GM18870 (cell line): ENCODE data around the gene LGALS3BP.
"Not testable (repeated sequence)": the region's sequence is repeated elsewhere in the genome, so short reads cannot be mapped to it uniquely, and the experiment has no call there.

Experiments used
- ATAC-seq: cut with Tn5 transposase; IDR thresholded peaks from one replicate; pipeline ENCODE4 v1.9.1; 2021; ENCODE audit warnings: moderate library complexity; ENCODE audit not compliant: unreplicated experiment

LGALS3BP gene

DNA sequence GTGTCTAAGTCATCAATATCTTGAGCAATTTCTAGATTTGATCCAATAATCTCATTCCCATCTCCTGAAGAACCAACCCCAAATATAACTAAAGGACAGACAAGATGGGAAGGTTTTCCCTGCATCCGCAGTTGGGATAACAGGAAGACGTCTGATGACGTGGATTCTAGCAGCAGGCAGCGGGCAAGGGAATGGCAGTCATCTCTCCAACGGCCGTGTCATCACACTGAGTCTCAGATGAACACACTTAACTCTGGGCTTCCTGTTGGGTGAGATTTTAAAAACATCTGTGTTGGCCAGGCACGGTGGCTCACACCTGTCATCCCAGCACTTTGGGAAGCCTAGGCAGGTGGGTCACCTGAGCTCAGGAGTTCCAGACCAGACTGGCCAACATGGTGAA lies 33.6 kb downstream of the LGALS3BP start:
- no peak for ATAC-seq

DNA sequence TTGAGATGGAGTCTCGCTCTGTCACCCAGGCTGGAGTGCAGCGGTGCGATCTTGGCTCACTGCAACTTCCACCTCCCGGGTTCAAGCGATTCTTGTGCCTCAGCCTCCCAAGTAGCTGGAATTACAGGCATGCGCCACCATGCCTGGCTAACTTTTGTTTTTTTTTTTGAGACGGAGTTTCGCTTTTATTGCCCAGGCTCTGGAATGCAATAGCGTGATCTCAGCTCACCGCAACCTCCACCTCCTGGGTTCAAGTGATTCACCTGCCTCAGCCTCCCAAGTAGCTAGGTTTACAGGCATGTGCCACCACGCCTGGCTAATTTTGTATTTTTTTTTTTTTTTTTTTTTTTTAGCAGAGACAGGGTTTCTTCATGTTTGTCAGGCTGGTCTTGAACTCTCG lies 34.3 kb downstream of the LGALS3BP start:
- not testable (repeated sequence) for ATAC-seq

DNA sequence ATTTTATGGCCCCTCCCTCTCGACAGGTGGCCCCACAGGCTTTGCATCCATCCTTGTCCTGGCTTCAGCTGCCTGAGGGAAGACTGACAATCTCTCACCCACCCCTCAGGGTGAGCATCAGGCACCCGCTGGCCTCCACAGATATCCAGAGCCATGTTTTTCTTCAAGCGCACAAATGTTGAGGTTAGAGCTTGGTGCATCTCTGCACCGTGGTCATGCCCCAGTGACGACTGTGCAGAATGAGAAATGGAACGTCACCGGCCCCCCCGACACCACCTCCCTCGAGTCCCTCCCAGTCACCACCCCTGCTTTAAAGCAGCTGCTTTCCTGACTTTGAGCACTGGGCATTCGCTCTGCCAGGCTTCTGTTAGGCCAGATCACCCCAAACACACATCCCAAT lies 34.8 kb downstream of the LGALS3BP start:
- no peak for ATAC-seq

DNA sequence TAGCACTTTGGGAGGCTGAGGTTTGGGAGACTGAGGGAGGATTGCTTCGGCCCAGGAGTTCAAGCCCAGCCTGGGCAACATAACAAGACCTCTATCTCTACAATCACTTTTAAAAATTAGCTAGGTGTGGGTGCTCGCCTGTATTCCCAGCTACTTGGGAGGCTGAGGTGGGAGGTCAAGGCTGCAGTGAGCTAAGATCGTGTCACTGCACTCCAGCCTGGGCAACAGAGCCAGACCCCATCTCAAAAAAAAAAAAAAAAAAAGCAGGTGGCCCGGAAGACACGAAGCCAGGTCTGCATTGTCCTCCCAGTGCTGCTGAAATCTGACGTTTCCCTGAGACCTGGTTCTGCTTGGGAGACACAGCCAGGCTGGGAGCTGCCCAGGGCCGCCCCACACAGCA lies 35.7 kb downstream of the LGALS3BP start:
- ATAC-seq = no peak

DNA sequence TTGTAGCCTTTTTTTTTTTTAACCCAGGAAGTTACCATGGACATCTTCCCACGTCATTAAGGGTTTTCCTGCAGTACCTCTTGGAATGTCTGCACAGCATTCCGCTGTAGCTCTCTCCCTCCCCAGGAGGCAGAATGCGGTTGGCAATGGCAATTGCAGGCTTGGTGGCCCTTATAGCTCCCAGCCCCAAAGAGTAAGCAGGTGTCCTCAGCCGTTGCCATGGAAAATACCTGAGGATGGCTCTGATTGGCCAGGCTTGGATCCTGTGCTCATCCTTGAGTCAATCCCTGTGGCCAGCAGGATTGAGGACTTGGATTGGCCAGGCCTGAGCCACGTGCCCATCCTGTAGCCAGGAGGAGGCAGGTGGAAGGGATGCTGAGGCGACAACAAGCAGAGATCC lies 39.0 kb downstream of the LGALS3BP start:
- no peak for ATAC-seq

DNA sequence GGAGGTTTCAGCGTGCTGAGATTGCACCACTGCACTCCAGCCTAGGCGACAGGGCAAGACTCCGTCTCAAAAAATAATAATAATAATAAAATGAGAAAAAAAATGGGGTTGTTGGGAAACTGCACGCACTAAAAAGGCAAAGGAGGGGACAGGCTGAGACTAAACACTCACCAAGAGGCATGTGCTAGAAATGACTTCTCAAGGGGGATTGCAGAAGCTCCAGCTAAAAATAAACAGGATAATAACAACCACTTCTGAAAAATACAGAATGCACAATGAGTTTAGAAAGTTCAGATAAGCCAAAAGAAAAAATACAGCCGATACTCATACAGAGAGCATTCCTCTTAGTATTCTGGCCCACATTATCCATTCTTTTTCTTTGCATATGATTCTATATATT lies 39.5 kb downstream of the LGALS3BP start:
- ATAC-seq = no peak

DNA sequence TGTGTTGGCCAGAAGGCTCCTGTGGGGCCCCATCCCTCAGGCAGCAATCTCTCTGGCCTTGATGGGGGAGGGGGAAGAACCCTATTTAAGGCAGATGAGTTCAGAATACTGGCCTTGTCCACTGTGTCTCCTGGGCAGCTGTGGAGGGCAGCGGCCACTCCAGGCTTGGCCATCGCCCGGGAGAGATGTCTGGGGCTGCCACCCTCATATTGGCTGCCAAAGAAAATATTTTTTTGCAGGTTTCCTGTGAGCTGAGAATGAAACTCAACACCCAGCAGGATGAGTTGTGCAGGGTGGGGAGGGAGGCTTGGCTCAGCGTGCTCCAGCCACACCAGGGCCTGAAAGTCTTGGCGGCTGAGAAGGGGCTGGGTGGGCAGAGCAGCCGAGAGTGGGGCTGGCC lies 40.1 kb downstream of the LGALS3BP start:
- ATAC-seq = no peak

DNA sequence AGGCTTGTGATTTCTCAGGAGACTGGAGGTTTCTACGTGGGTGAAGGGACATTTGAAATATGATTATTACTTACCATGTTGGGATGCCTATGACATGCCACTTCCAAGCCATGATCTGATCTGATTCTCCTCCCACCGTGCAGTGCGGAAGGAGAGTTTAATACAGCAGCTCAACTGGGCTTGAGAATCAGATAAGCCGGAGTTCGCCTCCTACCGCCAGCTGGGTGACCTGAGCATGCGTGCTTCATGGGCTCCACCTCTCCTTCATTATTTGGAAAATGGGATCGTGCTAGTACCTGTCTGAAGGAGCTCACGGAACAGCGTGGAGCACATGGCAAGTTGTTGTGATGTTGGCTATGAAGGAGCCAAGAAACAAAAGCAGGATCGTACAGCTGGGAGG lies 42.2 kb downstream of the LGALS3BP start:
- no peak for ATAC-seq

DNA sequence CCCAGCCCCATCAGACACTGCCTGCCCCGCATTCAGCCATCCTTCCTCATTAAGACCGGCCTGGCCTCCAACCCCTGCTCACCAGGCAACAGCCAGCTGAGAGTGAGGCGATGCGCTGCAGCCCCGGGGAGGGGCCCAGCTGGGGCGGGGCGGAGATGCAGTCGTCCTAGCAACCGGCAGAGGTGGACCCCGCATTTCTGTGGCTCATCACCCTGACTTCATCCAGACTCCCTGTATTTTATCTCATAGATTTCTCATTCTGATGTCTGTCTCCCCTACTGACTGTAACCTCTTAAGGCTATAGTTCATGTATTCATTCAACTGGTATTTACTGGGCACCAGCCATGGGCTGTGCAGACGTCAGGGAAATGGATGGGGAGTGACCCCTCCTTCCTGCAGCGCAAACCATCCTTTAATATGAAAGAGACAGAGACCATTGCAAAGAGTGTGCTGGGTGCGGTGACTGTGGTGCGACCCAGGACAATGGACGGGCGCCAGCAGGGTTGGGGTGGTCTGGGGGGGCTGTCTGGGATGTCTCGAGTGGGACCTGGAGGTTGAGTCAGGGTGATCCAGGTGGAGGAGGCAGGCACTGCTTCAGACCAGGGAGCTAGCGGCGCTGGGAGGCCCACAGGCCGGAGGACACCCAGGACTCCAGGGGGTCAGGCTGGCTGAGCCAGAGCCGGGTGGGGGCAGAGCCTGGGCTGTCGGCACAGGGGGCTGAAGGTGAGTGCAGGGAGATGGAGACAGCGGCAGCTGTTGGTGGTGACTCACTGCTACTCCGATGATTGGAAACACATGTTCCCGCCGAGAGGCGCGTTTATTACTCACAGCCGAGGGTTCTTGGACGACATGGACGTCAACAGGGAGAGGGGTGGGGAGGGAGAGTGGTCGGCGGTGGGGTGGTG lies 44.1 kb downstream of the LGALS3BP start:
- no peak for ATAC-seq

DNA sequence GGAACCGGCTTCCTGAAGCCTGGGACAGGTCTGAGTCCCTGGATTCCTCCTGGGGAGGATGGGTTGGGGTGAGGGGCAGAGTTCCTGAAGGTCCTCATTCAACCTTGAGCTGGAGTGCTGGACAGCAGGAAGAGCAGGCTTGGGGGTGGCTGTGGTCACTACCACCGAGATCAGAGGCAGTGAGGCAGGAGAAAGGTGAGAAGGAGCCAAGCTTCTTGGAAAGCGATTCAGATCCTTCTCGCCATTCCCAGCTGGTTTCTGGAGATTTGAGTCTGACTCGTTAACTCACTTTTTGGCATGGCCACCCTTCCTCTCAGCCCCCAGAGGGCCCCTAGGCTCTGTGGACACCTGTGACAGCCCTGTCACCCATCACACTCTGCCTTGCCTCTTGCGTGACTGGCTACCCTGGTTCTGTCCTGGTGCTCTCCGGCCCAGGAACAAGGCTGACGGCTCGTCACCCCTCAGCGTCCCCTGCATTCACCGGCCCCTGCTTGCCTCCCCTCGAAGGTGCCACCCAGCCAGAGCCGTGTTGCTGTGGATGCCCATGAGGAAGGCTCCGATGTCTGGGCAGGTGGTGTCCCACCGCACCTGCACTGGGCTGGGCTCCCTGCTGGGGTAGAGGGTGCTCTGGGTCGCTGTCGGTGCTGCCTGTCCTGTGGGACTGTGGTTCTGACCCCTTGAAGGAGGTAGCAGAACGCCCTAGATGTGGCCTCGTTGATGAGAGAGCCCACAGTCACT lies 44.9 kb downstream of the LGALS3BP start:
- ATAC-seq = no peak

DNA sequence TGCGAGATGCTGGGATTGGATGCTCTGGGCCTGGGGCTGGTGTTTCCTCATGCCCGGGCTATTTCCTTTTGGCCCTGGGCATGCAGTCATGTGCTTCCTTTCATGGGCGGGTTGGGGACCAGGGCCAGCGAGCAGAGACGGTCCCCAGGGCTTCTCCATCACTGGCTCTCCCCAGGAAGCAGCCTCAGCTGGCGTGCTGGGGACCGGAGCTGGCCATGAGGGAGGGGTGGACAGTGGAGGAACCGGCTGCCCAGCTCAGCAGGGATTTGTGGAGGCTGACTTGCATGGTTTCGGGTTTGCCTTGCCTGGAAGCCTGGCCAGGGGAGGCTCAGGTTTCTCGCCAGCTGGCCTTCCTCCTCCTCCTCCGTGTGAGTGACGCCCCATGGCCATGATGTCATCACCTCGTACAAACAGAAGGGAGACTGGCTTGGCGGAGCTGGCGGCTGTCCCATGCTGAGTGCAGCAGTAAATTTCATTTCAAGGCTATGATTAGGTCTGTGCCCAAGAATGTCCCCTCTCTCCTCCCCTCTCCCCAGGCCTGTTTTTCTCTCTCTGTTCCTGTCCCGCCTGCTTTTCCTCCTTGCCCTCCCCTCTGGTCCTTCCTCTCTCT lies 45.7 kb downstream of the LGALS3BP start:
- no peak for ATAC-seq

DNA sequence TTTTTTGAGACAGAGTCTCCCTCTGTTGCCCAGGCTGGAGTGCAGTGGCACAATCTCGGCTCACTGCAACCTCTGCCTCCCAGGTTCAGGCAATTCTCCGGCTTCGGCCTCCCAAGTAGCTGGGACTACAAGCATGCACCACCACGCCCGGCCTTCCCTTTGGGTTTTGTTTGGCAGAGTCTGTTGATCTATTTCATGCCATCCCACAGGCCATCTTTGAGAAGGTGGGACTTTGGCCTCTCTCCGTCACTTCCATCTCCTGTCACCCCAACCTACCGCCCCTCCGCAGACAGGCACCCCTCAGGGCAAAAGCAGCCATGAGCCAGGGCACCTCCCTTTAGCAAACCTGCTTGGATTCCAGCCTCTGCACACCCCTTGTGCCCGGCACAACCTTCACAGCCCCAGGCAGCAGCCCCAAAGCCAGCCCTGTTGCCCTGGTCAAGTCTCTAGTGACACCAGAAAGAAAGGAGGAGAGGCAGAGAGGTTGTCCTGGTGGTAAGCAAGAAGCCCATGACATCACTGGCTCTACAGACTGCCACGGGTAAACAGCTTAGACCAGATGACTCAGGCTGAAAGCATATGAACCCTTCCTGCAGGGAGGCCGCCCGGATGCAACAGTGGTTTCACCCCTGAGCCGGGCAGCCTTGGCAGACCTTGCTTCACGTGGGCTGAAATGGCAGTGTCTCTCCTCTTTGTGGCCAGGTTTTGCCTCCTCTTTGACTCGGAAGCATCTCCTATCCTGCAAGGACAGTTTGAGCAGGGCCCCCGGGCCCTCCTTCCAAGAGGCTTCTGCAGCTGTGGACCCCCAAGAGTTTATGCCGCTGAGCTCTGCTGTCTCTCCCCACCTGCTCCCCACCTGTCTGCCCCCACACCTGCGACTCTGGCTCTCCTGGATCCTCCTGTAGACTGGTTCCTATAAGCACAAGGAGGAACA lies 46.4 kb downstream of the LGALS3BP start:
- no peak for ATAC-seq

DNA sequence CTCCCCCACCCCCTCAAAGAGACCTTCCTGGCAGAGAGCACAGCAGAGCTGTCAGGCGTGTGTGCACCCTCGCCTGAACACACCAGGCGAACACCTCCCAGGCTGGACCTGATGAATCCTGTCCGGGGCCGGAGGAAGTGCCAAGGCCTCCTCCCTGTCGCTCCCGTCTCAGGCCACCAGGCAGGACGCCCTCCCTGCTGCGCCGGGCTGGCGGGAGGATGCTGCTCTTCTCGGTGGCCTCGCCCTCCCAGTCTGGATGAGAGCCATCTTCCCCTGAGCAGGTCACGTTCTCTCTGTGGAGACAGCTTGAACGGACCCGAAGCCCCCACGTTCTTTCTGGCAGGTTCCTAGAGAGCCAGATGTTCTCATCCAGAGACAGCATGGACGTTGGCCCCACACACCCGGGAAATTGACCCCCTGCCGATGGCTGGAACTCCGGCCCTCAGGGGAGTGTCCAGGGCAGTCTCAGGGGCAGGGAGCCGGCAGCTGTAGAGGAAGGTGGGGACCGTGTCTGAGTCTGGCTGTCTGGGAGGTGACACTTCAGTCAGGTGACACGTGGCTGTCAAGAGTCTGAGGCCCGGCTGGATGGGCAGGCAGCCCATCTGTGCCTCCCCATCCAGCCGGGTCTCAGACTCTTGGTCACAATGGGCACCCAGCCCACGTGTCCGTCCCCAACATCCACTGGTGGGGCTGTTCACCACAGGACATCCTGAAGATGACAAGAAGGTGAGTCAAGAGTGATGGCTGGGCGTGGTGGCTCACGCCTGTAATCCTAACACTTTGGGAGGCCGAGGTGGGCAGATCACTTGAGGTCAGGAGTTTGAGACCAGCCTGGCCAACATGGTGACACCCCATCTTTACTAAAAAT lies 49.6 kb downstream of the LGALS3BP start:
- no peak for ATAC-seq

DNA sequence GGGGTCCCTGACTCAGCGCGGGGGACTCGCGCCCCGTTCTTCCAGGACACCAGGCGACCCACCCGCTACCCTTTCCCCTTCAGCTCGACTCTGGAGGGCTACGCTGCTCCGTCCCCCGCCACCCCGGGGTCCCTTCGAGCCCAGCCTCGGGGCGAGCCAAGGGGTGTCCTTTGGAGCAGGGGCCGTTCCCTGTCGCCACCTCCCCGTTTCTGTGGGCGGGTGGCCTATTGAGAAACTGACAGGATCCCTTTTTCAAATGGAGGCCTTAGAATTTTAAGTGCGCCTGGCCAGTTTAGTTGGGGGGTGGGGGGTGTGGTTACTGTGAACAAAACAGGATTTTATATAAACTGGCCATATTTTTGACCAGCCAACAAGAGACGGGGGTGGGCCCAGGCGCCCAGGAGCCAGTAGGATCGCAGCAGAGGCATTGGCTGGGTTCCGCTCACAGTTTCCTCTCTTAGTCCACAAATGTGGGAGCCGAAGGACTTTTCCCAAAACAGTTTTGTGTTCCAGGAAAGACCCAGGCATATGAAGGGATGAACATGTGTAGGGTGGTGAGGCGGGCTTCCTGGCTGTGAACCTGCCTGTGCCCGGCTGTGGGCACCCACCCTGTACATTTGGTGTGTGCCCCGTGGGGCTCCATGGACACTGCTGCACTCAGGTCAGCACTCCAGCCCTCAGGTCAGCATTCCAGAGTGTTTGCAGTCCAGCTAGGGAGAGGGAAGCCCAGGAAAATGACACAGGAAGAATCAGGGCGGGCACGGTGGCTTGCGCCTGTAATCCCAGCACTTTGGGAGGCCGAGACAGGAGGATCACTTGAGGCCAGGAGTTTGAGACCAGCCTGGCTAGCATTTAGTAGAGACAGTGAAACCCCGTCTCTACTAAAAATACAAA lies 53.8 kb downstream of the LGALS3BP start:
- ATAC-seq = no peak

DNA sequence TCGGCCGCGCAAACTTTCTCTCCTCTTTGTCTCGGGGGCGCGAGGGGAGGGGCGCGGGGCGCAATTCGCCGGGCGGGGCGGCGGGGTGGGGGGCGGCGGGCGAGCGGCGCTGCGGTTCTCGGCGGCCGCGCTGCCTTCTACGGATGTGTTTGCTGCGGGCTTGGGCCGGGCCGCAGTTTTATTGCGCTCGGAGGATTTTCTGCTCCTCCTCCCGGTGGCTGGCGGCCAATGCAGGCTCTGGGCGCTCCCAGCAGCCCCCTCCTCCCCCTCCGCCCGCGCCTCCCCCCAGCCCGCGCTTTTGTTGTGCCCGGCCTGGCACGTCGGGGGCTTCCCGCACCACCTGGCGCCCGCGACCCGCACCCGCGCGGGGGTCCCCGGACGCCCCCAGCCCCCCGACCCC lies 54.5 kb downstream of the LGALS3BP start, which contains the start of gene TIMP2:
Gene TIMP2, minus strand, starts transcription at position 154 of the 400 bp plus-strand sequence. CDS start 299 bp downstream, outside the sequence.
- no peak for ATAC-seq

DNA sequence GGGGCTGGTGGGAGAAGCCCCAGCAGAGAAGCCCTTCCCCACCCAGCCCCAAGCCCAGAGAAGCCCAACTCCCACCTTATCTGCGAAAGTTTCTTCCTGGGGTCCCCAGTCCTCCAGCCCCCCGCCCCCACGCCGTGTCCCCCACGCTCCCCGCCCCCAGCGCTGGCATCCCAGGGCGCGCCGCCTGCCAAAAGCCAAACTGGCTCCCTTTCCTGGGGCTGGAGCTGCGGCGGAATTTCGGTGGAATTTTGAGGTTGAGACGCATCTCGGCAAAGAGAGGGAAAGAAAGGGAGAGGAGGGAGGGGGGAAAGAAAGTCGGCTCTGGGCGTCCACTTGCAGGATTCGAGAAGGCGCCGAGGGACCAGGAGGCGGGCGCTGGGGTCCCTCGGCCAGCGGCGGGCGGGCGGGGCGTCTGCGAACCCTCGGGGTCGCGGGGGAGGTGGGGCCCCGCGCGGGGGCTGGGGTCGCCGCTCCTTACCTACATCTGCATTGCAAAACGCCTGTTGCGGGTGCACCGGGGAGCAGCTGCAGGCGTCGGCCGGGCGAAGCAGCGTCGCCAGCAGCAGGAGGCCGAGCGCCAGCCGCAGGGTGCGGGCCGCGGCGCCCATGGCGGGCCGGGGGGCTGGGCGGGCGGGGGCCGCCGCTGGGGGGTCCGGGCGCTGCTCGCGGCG lies 55.1 kb downstream of the LGALS3BP start:
- no peak for ATAC-seq

DNA sequence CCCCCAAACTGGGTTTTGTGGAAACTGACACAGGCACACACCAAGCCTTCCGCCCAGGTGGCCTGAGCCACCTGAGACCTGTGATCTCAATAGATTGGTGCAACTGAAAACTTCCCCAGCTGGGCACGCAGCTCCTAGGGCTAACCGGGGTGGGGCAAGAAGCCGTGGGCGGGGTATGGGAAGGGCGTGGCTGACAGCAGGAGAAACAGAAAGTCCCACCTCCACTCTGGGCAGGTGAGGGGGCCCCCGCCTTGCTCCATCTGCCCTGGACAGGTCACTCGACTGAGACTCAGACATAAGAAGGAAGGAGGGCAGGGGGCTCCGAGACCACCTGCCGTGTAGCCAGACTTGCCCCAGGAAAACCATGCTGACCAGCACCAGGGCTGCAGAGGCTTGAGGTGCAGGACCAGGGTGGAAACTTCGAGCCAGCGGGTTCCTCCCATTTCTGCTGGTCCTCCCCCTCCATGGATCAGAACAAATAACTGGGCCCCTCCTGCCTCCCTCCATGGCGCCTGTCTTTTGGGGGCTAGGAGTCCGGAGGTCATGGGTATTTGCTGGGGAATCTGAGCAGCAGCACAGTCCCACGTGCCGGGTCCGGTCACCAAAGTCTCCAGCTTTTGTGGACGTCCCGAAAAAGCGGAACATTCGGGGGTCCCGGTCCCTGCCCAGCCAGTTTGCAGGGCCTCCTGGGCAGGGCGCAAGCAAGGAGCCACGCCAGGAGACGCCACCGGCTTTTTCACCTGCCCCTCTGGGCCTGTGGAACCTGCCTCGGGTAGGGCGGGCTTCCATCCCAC lies 55.9 kb downstream of the LGALS3BP start:
- no peak for ATAC-seq
